Right lobe of liver (tissue), 6 donors: Measurements from ENCODE around the gene SLC13A5. TPM values are rescaled to one million over a fixed set of nuclear protein-coding genes. Genes with fewer than 3 reads are reported as not detected.

ENCODE experiments used
- ATAC-seq, 4 donors: fragments of 200-7000 bp; cut with Tn5 transposase; one replicate each; pipeline ENCODE4 v1.9.1; 2020; ENCODE audit warnings: mild to moderate bottlenecking in 4 of 4, moderate library complexity in 4 of 4
- DNase-seq, 3 donors: peaks; one replicate each; pipeline ENCODE4 v3.0.0-alpha.2; 2020
- H3K27ac ChIP-seq, 3 donors: fragments of 200-600 bp; one replicate each; pipeline ENCODE4 v1.8.0; 2022
- H3K27me3 ChIP-seq, 2 donors: fragments of 200-600 bp; one replicate each; pipeline ENCODE4 v1.8.0; 2022
- H3K36me3 ChIP-seq, 4 donors: fragments of 200-600 bp; sonication (generic) in 1 of 4; one replicate each; pipeline versions ENCODE4 v1.5.1 to v1.8.0; 2017 to 2022; ENCODE audit warnings: control low read depth in 1 of 4
- H3K4me1 ChIP-seq, 4 donors: fragments of 200-600 bp; sonication (generic) in 1 of 4; one replicate each; pipeline versions ENCODE4 v1.5.1 to v1.8.0; 2017 to 2022; ENCODE audit warnings: control low read depth in 1 of 4
- H3K4me3 ChIP-seq, 3 donors: fragments of 200-600 bp; one replicate each; pipeline ENCODE4 v1.8.0; 2022
- H3K9me3 ChIP-seq, 4 donors: fragments of 200-600 bp; sonication (generic) in 1 of 4; one replicate each; pipeline versions ENCODE4 v1.5.1 to v1.8.0; 2017 to 2022; ENCODE audit warnings: control low read depth in 1 of 4
- CTCF ChIP-seq, 4 donors: fragments of 200-600 bp in 3 of 4; fragments of 450-650 bp in 1 of 4; IDR thresholded peaks; one replicate each; pipeline versions ENCODE4 v1.5.1 to v1.8.0; 2016 to 2022; ENCODE audit warnings: antibody characterized with exemption in 4 of 4, mild to moderate bottlenecking in 2 of 4
- POLR2A ChIP-seq: fragments of 450-650 bp; IDR thresholded peaks from one replicate; pipeline ENCODE4 v1.6.1; 2017; ENCODE audit warnings: antibody characterized with exemption, mild to moderate bottlenecking
- WGBS: methylation state at CpG from one replicate; pipeline ENCODE4 v1.1.6; 2018; ENCODE audit warnings: low coverage, low lambda C conversion rate; ENCODE audit not compliant: insufficient coverage; ENCODE audit errors: missing lambda C conversion rate; 5-methylcytosine and 5-hydroxymethylcytosine counted together
- intact Hi-C, 2 donors: fragments of 100-400 bp; cut with DNase I; formaldehyde crosslinking; loops; one replicate each; pipeline versions ENCODE4 v1.11.2 to v1.14.1; 2022
- total RNA-seq, 6 experiments: library from RNA; depleted of rRNA in 2 of 6; stranded (reverse); fragments of >200 nt in 2 of 6; fragmentation: NEBNext Ultra II Directional in 3 of 6; extraction: Animal tissue kit (Norgen Biotek cat#: 25700) in 3 of 6; gene quantifications; one replicate each; pipeline versions ENCODE4 v1.1.0 to v1.2.4, GENCODE V29; 2016 to 2023
- donor health status: DM: no; HTN: yes; CAD: no.
- donor health status: DM: no; HTN: no; CAD: no.
- donor health status: DM: no; HTN: no; CAD: no.
- donor health status: DM: no; HTN: yes; CAD: no.
- donor health status: DM: no; HTN: yes; CAD: no.

The SLC13A5 gene
- total RNA-seq, 6 experiments from 2014 or later, result 142 to 383 (median 264) TPM

- ATAC-seq (peak; percentile 5 to 41 (median 30)), DNase-seq (peak in 1 of 3 donors; percentile 49)
- Histone ChIP-seq H3K4me3 (no peak overlapping the region), H3K9me3 (no peaks in the 10 kb centered on the region), H3K36me3 (peaks cover 0 to 17% (median 2%) of the 10 kb centered on the region in 4 donors), H3K27me3 (no peaks in the 10 kb centered on the region), H3K27ac (peak overlapping the region in 1 of 3 donors; percentile 40), H3K4me1 (peaks cover 0 to 73% (median 11%) of the 10 kb centered on the region in 4 donors)
- TF ChIP-seq POLR2A, result no peak
- TF ChIP-seq CTCF (IDR thresholded peaks at IDR 0.05), result no peak
- WGBS, result 51% methylated on average over 7 of the region's 7 CpGs
- intact Hi-C loops, result no loop called here
Measured at GRCh38 chr17:6684460-6684783, 28.7 kb downstream of the SLC13A5 start.

DNA sequence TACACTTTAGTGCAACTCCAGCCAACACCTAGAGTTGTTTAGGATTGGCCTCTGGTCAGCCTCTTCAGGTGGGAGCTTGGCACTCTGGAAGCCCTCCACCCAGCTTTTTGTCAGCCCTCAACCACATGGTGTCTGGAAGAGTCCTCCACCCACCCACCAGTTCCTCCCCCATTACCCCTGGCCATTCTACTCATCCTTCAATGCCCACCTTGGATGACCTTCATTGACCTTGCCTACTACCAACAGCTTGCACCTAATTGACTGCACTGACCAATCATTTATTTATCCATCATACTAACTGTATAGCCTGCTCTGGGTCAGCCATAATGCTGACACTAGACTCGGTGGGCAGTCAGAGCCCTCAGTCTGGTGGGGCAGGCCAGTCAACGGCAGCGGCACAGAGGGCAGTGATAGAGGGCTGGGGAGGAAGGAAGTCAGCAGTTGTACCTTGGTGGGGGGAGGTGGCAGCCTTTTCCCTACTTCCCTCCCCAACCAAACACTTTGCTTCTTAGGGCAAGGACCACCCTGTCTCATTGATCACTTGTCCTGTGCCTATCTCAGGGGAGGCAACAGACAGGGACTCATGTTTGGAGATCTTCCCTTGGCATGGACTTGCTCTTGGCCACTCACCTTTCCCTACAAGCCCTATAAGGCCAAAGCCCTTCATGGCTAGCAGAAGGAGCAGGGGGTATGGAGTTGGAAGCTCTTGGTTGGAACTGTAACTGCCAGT, 29.3 kb downstream of the SLC13A5 start:
- DNase-seq, result peak in 1 of 3 donors; percentile 52
- no peak for TF ChIP-seq POLR2A
- no peak for TF ChIP-seq CTCF (IDR thresholded peaks at IDR 0.05)
- Histone ChIP-seq H3K4me3 (no peak overlapping the region), H3K36me3 (peaks cover 0 to 11% (median 1%) of the 10 kb centered on the region in 4 donors), H3K27me3 (no peaks in the 10 kb centered on the region), H3K9me3 (no peaks in the 10 kb centered on the region), H3K4me1 (peaks cover 0 to 70% (median 11%) of the 10 kb centered on the region in 4 donors), H3K27ac (peak overlapping the region in 1 of 3 donors; percentile 40)
- 34% methylated on average over 2 of the region's 3 CpGs for WGBS
- ATAC-seq, result peak; percentile 8 to 44 (median 34)
- intact Hi-C loops, result no loop called here

- H3K9me3 ChIP-seq, result no peaks in the 10 kb centered on the region
- ATAC-seq, result peak in 3 of 4 donors; percentile 1 to 31 (median 3)
- H3K27ac ChIP-seq, result peak overlapping the region in 1 of 3 donors; percentile 40
- intact Hi-C loops, result no loop called here
- H3K4me1 ChIP-seq, result peaks cover 0 to 65% (median 11%) of the 10 kb centered on the region in 4 donors
- WGBS, result 25% methylated on average over 3 of the region's 3 CpGs
- H3K27me3 ChIP-seq, result no peaks in the 10 kb centered on the region
- H3K36me3 ChIP-seq, result peaks cover 0 to 8% (median 0%) of the 10 kb centered on the region in 4 donors
- peak in 1 of 3 donors; percentile 56 for DNase-seq
- TF ChIP-seq CTCF (IDR thresholded peaks at IDR 0.05) (no peak), POLR2A (peak; percentile 24)
- H3K4me3 ChIP-seq, result no peak overlapping the region
Measured at GRCh38 chr17:6683081-6683684, 30.0 kb downstream of the SLC13A5 start.

- no peak for TF ChIP-seq POLR2A
- TF ChIP-seq CTCF (IDR thresholded peaks at IDR 0.05), result no peak
Measured at GRCh38 chr17:6682339-6682738, 30.8 kb downstream of the SLC13A5 start.

More at GRCh38 chr17:6682339-6682738, 30.8 kb downstream of the SLC13A5 start:
- no peaks in the 10 kb centered on the region for H3K27me3 ChIP-seq
- DNase-seq (peak in 1 of 3 donors; percentile 9), ATAC-seq (no peak)
- H3K36me3 ChIP-seq, result peaks cover 0 to 2% (median 0%) of the 10 kb centered on the region in 4 donors
- H3K27ac ChIP-seq, result no peak overlapping the region
- intact Hi-C loops, result no loop called here
- WGBS, result 100% methylated on average over 1 of the region's 4 CpGs
- no peak overlapping the region for H3K4me3 ChIP-seq
- peaks cover 0 to 61% (median 11%) of the 10 kb centered on the region in 4 donors for H3K4me1 ChIP-seq
- H3K9me3 ChIP-seq, result no peaks in the 10 kb centered on the region
